Vagina (tissue), 2 donors: ENCODE measurements around the gene SSX1. TPM values are rescaled to one million over a fixed set of nuclear protein-coding genes. Genes with fewer than 3 reads are reported as not detected.
"Not testable (repeated sequence)": the region's sequence is repeated elsewhere in the genome, so short reads cannot be mapped to it uniquely, and the experiment has no call there.

Source experiments
- DNase-seq, 2 donors: peaks; one replicate each; pipeline ENCODE4 v3.0.0-alpha.2; 2017; ENCODE audit errors: extremely low spot score in 2 of 2
- H3K27ac ChIP-seq: fragments of 200-600 bp; sonication (generic); one replicate; pipeline ENCODE4 v1.5.1; 2019
- H3K27me3 ChIP-seq: fragments of 200-600 bp; sonication (generic); one replicate; pipeline ENCODE4 v1.5.1; 2019
- H3K36me3 ChIP-seq, 2 donors: fragments of 200-600 bp; sonication (generic); one replicate each; pipeline ENCODE4 v1.5.1; 2017 to 2019
- H3K4me1 ChIP-seq: fragments of 200-600 bp; sonication (generic); one replicate; pipeline ENCODE4 v1.5.1; 2019
- H3K4me3 ChIP-seq, 2 donors: fragments of 200-600 bp; sonication (generic); 1 replicate in 1 of 2; 2 replicates in 1 of 2; pipeline ENCODE4 v1.5.1; 2016 to 2019
- H3K9me3 ChIP-seq: fragments of 200-600 bp; sonication (generic); one replicate; pipeline ENCODE4 v1.5.1; 2019
- CTCF ChIP-seq, 3 experiments: fragments of 450-650 bp in 2 of 3; fragments of 200-600 bp in 1 of 3; sonication (generic) in 1 of 3; IDR thresholded peaks; one replicate each; pipeline ENCODE4 v1.5.1; 2017 to 2019; ENCODE audit warnings: antibody characterized with exemption in 3 of 3, mild to moderate bottlenecking in 2 of 3, moderate library complexity in 2 of 3
- POLR2A ChIP-seq, 2 donors: fragments of 450-650 bp; IDR thresholded peaks; one replicate each; pipeline ENCODE4 v1.6.1; 2017; ENCODE audit warnings: antibody characterized with exemption in 2 of 2, mild to moderate bottlenecking in 2 of 2, moderate library complexity in 2 of 2
- POLR2AphosphoS5 ChIP-seq, 2 donors: sonication (generic); formaldehyde crosslinking; IDR thresholded peaks; one replicate each; pipeline ENCODE4 v1.9.0; 2017; ENCODE audit warnings: antibody characterized with exemption in 2 of 2, mild to moderate bottlenecking in 2 of 2, low read depth in 1 of 2; ENCODE audit not compliant: insufficient read depth in 1 of 2
- intact Hi-C: fragments of 100-400 bp; cut with DNase I; formaldehyde crosslinking; loops from one replicate; pipeline ENCODE4 v1.15.1; 2023
- total RNA-seq: library from RNA; depleted of rRNA; stranded (reverse); fragments of >200 nt; gene quantifications from one replicate; pipeline ENCODE4 v1.2.3, GENCODE V29; 2016

Gene SSX1
- total RNA-seq: not detected

GRCh38 chrX:48255062-48255796 lies at the start of gene SSX1:
Gene SSX1, plus strand, starts transcription at chrX:48255392. Its CDS starts 1,850 bp downstream, at chrX:48257242.
- H3K36me3 ChIP-seq, H3K27ac ChIP-seq, DNase-seq, H3K27me3 ChIP-seq, intact Hi-C loops, H3K9me3 ChIP-seq, H3K4me1 ChIP-seq, H3K4me3 ChIP-seq: not testable (repeated sequence)

GRCh38 chrX:48214341-48214740 lies 40.9 kb upstream of the SSX1 start:
- DNase-seq, H3K36me3 ChIP-seq, H3K27ac ChIP-seq, intact Hi-C loops, H3K4me1 ChIP-seq, H3K9me3 ChIP-seq, H3K27me3 ChIP-seq, H3K4me3 ChIP-seq: not testable (repeated sequence)

- H3K4me3 ChIP-seq, H3K36me3 ChIP-seq, DNase-seq, H3K27ac ChIP-seq, H3K27me3 ChIP-seq, H3K9me3 ChIP-seq, intact Hi-C loops, H3K4me1 ChIP-seq: not testable (repeated sequence)
Observed at GRCh38 chrX:48224196-48224595, 31.0 kb upstream of the SSX1 start.

GRCh38 chrX:48252945-48253344 lies 2.2 kb upstream of the SSX1 start:
- H3K4me1 ChIP-seq, H3K27ac ChIP-seq, H3K4me3 ChIP-seq, H3K27me3 ChIP-seq, intact Hi-C loops, H3K9me3 ChIP-seq, DNase-seq, H3K36me3 ChIP-seq: not testable (repeated sequence)

- H3K4me1 ChIP-seq, H3K9me3 ChIP-seq, H3K4me3 ChIP-seq, H3K36me3 ChIP-seq, DNase-seq, H3K27me3 ChIP-seq, H3K27ac ChIP-seq, intact Hi-C loops: not testable (repeated sequence)
Observed at GRCh38 chrX:48274365-48274764, 19.2 kb downstream of the SSX1 start.

GRCh38 chrX:48278958-48279357 lies 23.8 kb downstream of the SSX1 start:
- no peak for TF ChIP-seq CTCF (IDR thresholded peaks at IDR 0.05)
- TF ChIP-seq POLR2A (IDR thresholded peaks at IDR 0.05): no peak
- no peak for TF ChIP-seq POLR2AphosphoS5 (IDR thresholded peaks at IDR 0.05; ENCODE audit: insufficient read depth in 1 of 2, low read depth in 1 of 2)
- intact Hi-C loops: no loop called here
- Histone ChIP-seq H3K4me1 (no peaks in the 10 kb centered on the region), H3K27me3 (no peaks in the 10 kb centered on the region), H3K9me3 (no peaks in the 10 kb centered on the region), H3K36me3 (no peaks in the 10 kb centered on the region), H3K4me3 (no peak overlapping the region), H3K27ac (no peak overlapping the region)
- DNase-seq: no peak

GRCh38 chrX:48280729-48281128 lies 25.5 kb downstream of the SSX1 start:
- H3K9me3 ChIP-seq, H3K4me3 ChIP-seq, H3K27ac ChIP-seq, H3K36me3 ChIP-seq, H3K4me1 ChIP-seq, H3K27me3 ChIP-seq, DNase-seq, intact Hi-C loops: not testable (repeated sequence)

GRCh38 chrX:48306175-48306574 lies 51.0 kb downstream of the SSX1 start:
- intact Hi-C loops: no loop called here

GRCh38 chrX:48313996-48314395 lies 58.8 kb downstream of the SSX1 start:
- intact Hi-C loops, H3K4me3 ChIP-seq: not testable (repeated sequence)

More at GRCh38 chrX:48306175-48306574, 51.0 kb downstream of the SSX1 start:
- no peak for DNase-seq
- Histone ChIP-seq H3K36me3 (no peaks in the 10 kb centered on the region), H3K27me3 (no peaks in the 10 kb centered on the region), H3K27ac (no peak overlapping the region), H3K9me3 (no peaks in the 10 kb centered on the region), H3K4me3 (no peak overlapping the region), H3K4me1 (no peaks in the 10 kb centered on the region)
- TF ChIP-seq CTCF (IDR thresholded peaks at IDR 0.05) (no peak), POLR2AphosphoS5 (IDR thresholded peaks at IDR 0.05; ENCODE audit: insufficient read depth in 1 of 2, low read depth in 1 of 2) (no peak)

More at GRCh38 chrX:48313996-48314395, 58.8 kb downstream of the SSX1 start:
- DNase-seq, H3K4me1 ChIP-seq, H3K27ac ChIP-seq, H3K27me3 ChIP-seq, H3K9me3 ChIP-seq, H3K36me3 ChIP-seq: not testable (repeated sequence)
